Prostate gland (tissue), 2 donors: ENCODE results near the gene MICAL3.

Experiments used
- POLR2A ChIP-seq: fragments of 450-650 bp; IDR thresholded peaks from one replicate; pipeline ENCODE4 v1.6.1; 2016; ENCODE audit warnings: antibody characterized with exemption, mild to moderate bottlenecking
- POLR2AphosphoS5 ChIP-seq: sonication (generic); formaldehyde crosslinking; IDR thresholded peaks from one replicate; pipeline ENCODE4 v1.6.1; 2017; ENCODE audit warnings: antibody characterized with exemption
- TF ChIP-seq, protein P1 (sequence below), 4 experiments: fragments of 200-600 bp in 2 of 4; fragments of 450-650 bp in 2 of 4; sonication (generic) in 2 of 4; IDR thresholded peaks; 1 replicate in 3 of 4; 2 replicates in 1 of 4; pipeline ENCODE4 v1.5.1; 2016 to 2019; ENCODE audit warnings: antibody characterized with exemption in 4 of 4, mild to moderate bottlenecking in 2 of 4, moderate library complexity in 2 of 4

DNA sequence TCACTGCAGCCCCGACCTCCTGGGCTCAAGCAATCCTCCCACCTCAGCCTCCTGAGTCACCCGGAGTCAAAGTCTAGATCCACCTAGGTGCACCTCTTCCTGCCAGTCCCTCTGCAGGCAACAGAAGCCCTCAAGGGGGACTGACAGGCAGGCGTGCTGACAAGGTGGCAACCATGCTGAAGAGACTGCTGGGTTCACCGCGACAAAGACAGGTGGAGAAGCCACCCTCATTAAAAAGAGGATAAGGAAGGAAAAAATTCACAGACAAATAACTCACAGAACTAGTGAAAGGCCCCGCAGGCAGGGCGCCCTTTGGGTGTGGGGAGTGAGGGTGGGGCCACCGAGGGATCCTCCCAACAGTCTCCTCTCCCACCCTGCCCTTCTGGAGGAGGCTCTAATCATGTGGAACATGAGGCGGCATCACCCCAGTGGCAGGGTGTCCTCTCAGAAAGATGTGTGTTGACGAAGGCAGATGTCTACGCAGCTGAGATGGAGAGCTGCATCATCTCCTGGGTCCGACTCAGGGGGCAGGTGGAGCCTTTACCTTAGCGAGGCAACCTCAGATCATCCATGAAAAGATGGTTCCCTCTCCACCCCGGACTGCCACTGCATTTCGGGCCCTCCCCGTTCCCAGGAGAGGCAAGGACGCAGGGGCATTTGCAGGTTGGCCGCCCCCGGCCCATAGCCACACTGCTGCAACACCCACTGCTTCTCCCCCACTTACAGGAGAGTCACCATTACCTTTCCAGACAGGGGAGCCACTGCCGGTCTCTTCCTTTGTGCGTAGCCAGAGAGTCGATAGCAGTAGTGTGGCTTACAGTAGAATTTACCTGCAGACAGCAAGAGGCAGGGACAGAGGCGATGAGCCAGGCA lies 158.9 kb downstream of the MICAL3 start:
- TF ChIP-seq POLR2A (no peak), POLR2AphosphoS5 (no peak)
- TF ChIP-seq, protein P1, sequence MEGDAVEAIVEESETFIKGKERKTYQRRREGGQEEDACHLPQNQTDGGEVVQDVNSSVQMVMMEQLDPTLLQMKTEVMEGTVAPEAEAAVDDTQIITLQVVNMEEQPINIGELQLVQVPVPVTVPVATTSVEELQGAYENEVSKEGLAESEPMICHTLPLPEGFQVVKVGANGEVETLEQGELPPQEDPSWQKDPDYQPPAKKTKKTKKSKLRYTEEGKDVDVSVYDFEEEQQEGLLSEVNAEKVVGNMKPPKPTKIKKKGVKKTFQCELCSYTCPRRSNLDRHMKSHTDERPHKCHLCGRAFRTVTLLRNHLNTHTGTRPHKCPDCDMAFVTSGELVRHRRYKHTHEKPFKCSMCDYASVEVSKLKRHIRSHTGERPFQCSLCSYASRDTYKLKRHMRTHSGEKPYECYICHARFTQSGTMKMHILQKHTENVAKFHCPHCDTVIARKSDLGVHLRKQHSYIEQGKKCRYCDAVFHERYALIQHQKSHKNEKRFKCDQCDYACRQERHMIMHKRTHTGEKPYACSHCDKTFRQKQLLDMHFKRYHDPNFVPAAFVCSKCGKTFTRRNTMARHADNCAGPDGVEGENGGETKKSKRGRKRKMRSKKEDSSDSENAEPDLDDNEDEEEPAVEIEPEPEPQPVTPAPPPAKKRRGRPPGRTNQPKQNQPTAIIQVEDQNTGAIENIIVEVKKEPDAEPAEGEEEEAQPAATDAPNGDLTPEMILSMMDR (IDR thresholded peaks at IDR 0.05): no peak
